Measurements from ENCODE around the gene MRPL49. TPM values are rescaled to one million over a fixed set of nuclear protein-coding genes. Genes with fewer than 3 reads are reported as not detected.

MRPL49 gene
- total and polyA plus RNA-seq, 9 of the 15 experiments (the other 6 are each of a cell fraction or from before 2014, with no cell fraction given): 74.3 to 132 (median 91.2) TPM

DNA sequence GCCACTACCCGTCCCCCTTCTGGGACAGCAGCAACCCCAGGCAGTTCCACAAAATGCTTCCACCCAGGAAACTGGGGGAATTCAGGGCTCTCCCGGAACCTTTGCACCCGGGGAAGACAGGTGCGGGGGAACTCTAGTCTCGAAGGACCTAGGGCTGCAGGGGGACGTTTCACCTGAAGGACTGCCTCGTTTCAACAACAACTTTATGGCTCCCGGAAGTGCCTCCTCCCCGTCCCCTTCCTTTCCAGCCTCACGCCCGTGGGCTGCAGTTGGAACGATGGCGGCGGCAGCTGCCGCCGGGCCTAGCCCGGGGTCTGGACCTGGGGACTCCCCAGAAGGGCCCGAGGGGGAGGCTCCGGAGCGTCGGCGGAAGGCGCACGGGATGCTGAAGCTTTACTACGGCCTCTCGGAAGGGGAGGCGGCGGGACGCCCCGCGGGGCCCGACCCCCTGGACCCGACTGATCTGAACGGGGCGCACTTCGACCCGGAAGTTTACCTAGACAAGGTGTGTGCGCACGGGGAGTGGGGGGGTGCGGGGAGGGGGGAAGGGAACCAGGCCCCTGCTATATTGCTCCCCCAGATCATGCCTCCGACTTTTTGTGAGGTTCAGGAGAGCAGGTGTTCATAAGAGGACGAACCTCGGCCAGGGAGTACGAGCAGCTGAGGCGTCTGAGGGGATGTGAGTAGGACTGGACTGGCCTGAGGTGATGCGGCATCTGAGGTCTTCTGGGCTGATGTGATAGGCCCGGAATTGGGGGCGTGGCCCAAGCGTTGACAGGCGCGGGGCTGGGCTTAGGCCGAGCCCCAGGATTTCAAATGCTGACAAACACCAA lies 25.9 kb upstream of the MRPL49 start, which contains the start of gene VPS51 (continued):
- TF ChIP-seq, protein P1, sequence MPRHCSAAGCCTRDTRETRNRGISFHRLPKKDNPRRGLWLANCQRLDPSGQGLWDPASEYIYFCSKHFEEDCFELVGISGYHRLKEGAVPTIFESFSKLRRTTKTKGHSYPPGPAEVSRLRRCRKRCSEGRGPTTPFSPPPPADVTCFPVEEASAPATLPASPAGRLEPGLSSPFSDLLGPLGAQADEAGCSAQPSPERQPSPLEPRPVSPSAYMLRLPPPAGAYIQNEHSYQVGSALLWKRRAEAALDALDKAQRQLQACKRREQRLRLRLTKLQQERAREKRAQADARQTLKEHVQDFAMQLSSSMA (CRISPR knock-in tag; IDR thresholded peaks at IDR 0.05): peak; percentile 95
- no peak for TF ChIP-seq BRD9 (IDR thresholded peaks at IDR 0.05; ENCODE audit: low read depth, partially characterized antibody)
- TF ChIP-seq CCNT2 (IDR thresholded peaks at IDR 0.05; ENCODE audit: borderline replicate concordance, extremely low read depth, insufficient read length, low read depth, low read length): peak; percentile 20
- TF ChIP-seq, protein P2, sequence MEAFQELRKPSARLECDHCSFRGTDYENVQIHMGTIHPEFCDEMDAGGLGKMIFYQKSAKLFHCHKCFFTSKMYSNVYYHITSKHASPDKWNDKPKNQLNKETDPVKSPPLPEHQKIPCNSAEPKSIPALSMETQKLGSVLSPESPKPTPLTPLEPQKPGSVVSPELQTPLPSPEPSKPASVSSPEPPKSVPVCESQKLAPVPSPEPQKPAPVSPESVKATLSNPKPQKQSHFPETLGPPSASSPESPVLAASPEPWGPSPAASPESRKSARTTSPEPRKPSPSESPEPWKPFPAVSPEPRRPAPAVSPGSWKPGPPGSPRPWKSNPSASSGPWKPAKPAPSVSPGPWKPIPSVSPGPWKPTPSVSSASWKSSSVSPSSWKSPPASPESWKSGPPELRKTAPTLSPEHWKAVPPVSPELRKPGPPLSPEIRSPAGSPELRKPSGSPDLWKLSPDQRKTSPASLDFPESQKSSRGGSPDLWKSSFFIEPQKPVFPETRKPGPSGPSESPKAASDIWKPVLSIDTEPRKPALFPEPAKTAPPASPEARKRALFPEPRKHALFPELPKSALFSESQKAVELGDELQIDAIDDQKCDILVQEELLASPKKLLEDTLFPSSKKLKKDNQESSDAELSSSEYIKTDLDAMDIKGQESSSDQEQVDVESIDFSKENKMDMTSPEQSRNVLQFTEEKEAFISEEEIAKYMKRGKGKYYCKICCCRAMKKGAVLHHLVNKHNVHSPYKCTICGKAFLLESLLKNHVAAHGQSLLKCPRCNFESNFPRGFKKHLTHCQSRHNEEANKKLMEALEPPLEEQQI (IDR thresholded peaks at IDR 0.05): no peak
- peak; percentile 86 for TF ChIP-seq RNF2 (IDR thresholded peaks at IDR 0.05)
- TF ChIP-seq TOE1 (IDR thresholded peaks at IDR 0.05; ENCODE audit: borderline replicate concordance): peak; percentile 84
- peak; percentile 76; the same call in 1 of the 2 replicates for TF ChIP-seq TOE1 (CRISPR knock-in tag; IDR thresholded peaks at IDR 0.05; ENCODE audit: borderline replicate concordance, low read depth)
- peak; percentile 87 for TF ChIP-seq POLR2AphosphoS5 (IDR thresholded peaks at IDR 0.05; ENCODE audit: control insufficient read depth, insufficient read depth, low read depth, low read length)
- TF ChIP-seq RCOR1 (IDR thresholded peaks at IDR 0.05; ENCODE audit: borderline replicate concordance in 1 of 2, low read depth in 2 of 2, low read length in 2 of 2): peak in 1 of 2 experiments; percentile 85; a peak in 2 of 4 replicates
- peak; percentile 93 for TF ChIP-seq POLR2B (IDR thresholded peaks at IDR 0.05; ENCODE audit: low read depth, partially characterized antibody)
- TF ChIP-seq, protein P3, sequence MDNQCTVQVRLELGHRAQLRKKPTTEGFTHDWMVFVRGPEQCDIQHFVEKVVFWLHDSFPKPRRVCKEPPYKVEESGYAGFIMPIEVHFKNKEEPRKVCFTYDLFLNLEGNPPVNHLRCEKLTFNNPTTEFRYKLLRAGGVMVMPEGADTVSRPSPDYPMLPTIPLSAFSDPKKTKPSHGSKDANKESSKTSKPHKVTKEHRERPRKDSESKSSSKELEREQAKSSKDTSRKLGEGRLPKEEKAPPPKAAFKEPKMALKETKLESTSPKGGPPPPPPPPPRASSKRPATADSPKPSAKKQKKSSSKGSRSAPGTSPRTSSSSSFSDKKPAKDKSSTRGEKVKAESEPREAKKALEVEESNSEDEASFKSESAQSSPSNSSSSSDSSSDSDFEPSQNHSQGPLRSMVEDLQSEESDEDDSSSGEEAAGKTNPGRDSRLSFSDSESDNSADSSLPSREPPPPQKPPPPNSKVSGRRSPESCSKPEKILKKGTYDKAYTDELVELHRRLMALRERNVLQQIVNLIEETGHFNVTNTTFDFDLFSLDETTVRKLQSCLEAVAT (IDR thresholded peaks at IDR 0.05): no peak; a peak in 1 of 4 replicates
- TF ChIP-seq RBM14 (IDR thresholded peaks at IDR 0.05; ENCODE audit: borderline replicate concordance, insufficient read depth, low read depth, low read length): no peak
- 0 out of 2 replicates have a peak, but pooled peaks have one; percentile 18 for TF ChIP-seq MTA2 (IDR thresholded peaks at IDR 0.05; ENCODE audit: low read depth)
- TF ChIP-seq, protein P4, sequence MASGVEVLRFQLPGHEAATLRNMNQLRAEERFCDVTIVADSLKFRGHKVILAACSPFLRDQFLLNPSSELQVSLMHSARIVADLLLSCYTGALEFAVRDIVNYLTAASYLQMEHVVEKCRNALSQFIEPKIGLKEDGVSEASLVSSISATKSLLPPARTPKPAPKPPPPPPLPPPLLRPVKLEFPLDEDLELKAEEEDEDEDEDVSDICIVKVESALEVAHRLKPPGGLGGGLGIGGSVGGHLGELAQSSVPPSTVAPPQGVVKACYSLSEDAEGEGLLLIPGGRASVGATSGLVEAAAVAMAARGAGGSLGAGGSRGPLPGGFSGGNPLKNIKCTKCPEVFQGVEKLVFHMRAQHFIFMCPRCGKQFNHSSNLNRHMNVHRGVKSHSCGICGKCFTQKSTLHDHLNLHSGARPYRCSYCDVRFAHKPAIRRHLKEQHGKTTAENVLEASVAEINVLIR (CRISPR knock-in tag; IDR thresholded peaks at IDR 0.05): peak; percentile 49; the same call in 1 of the 2 replicates
- no peak for TF ChIP-seq BMI1 (IDR thresholded peaks at IDR 0.05; ENCODE audit: low read length)
- no peak for TF ChIP-seq IRF2 (CRISPR knock-in tag; IDR thresholded peaks at IDR 0.05)
- peak; percentile 44; the same call in 1 of the 2 replicates for TF ChIP-seq PTRF (tag; IDR thresholded peaks at IDR 0.05)
